ENCODE measurements around the gene OR4F3. TPM values are rescaled to one million over a fixed set of nuclear protein-coding genes. Genes with fewer than 3 reads are reported as not detected.
"Not testable (repeated sequence)": the region's sequence is repeated elsewhere in the genome, so short reads cannot be mapped to it uniquely, and the experiment has no call there.

OR4F3 gene
- total RNA-seq, result not detected
- polyA plus RNA-seq (2013, experiment 1 of 2), result not detected
- not detected for polyA plus RNA-seq (2013, experiment 2 of 2)
- long read RNA-seq, experiment 1, result 0 reads
- long read RNA-seq, experiment 2, result 0 reads
- long read RNA-seq, experiment 3, result 0 reads
- long read RNA-seq, experiment 4, result 0 reads

GRCh38 chr5:181366968-181367367, at the start of gene OR4F3:
TSS of gene OR4F3 (plus strand) at chr5:181367268.
- not testable (repeated sequence) for H3K27me3 ChIP-seq (ENCODE audit: control insufficient read depth, insufficient read depth, low read length, poor library complexity, severe bottlenecking); H3K36me3 ChIP-seq (ENCODE audit: control insufficient read depth, insufficient read depth, low read length); DNase-seq; H3K4me3 ChIP-seq (ENCODE audit: low read length); H3K4me1 ChIP-seq (ENCODE audit: control insufficient read depth, insufficient read depth, low read length); H3K27ac Mint-ChIP-seq; H3K36me3 Mint-ChIP-seq (ENCODE audit: low read depth); H3K4me1 Mint-ChIP-seq; H3K4me3 Mint-ChIP-seq; H3K27me3 Mint-ChIP-seq (ENCODE audit: insufficient read depth); H3K9ac ChIP-seq (ENCODE audit: extremely low read depth, low read length, poor library complexity, severe bottlenecking); H3K9me3 Mint-ChIP-seq; H3K9me3 ChIP-seq (ENCODE audit: control insufficient read depth, low read length); H3K27ac ChIP-seq (ENCODE audit: low read depth, low read length)

Other genes starting within 250 kb of the OR4F3 start
- gene OR2V1, start 236.1 kb upstream of the OR4F3 start, total RNA-seq, result not detected
- gene OR2V2, start 219.7 kb upstream of the OR4F3 start, total RNA-seq, result not detected
- gene TRIM7, start 162.1 kb upstream of the OR4F3 start, total RNA-seq, result not detected
- gene TRIM41, start 144.0 kb upstream of the OR4F3 start, total RNA-seq, result 10 to 100 TPM; 37.5 to 41.7 TPM
- 1,000 to 10,000 TPM; 1,942 to 1,975 TPM for gene RACK1, start 123.4 kb upstream of the OR4F3 start, total RNA-seq
- gene TRIM52, start 106.1 kb upstream of the OR4F3 start, total RNA-seq, result 1 to 10 TPM; 5.3 to 5.9 TPM